Subcutaneous abdominal adipose tissue (tissue), 5 donors: ENCODE results near the gene APOL1.
"Not testable (repeated sequence)": the region's sequence is repeated elsewhere in the genome, so short reads cannot be mapped to it uniquely, and the experiment has no call there.

Experiments
- H3K27ac ChIP-seq: one replicate; pipeline ENCODE4 v1.7.0; 2013; ENCODE audit warnings: low read depth, mild to moderate bottlenecking, inconsistent platforms, low read length, moderate library complexity
- H3K27me3 ChIP-seq, 5 donors: one replicate each; pipeline ENCODE4 v1.7.0; 2013; ENCODE audit warnings: low read length in 5 of 5, inconsistent platforms in 1 of 5; ENCODE audit not compliant: control insufficient read depth in 5 of 5, insufficient read depth in 4 of 5
- H3K36me3 ChIP-seq, 5 donors: one replicate each; pipeline ENCODE4 v1.7.0; 2013; ENCODE audit warnings: low read length in 5 of 5; ENCODE audit not compliant: control insufficient read depth in 5 of 5, insufficient read depth in 5 of 5
- H3K4me1 ChIP-seq, 5 donors: one replicate each; pipeline ENCODE4 v1.7.0; 2013; ENCODE audit warnings: low read length in 5 of 5, mild to moderate bottlenecking in 3 of 5, moderate library complexity in 1 of 5; ENCODE audit not compliant: control insufficient read depth in 5 of 5, insufficient read depth in 5 of 5
- H3K4me3 ChIP-seq, 5 donors: one replicate each; pipeline ENCODE4 v1.7.0; 2013; ENCODE audit warnings: low read length in 5 of 5, low read depth in 1 of 5
- H3K9ac ChIP-seq, 5 donors: one replicate each; pipeline ENCODE4 v1.7.0; 2013; ENCODE audit warnings: low read length in 5 of 5, mild to moderate bottlenecking in 4 of 5, moderate library complexity in 3 of 5
- H3K9me3 ChIP-seq, 5 donors: one replicate each; pipeline ENCODE4 v1.7.0; 2013; ENCODE audit warnings: low read length in 5 of 5; ENCODE audit not compliant: control insufficient read depth in 5 of 5
- donor health status: healthy.
- donor health status: healthy.
- donor health status: healthy.
- donor health status: healthy.
- donor health status: healthy.

Gene APOL1

GRCh38 chr22:36253523-36254490, 874 bp downstream of the APOL1 start:
- Histone ChIP-seq H3K9ac (peak overlapping the region; percentile 19 to 94 (median 53)), H3K4me1 (peaks cover 11 to 60% (median 48%) of the 10 kb centered on the region in 5 donors), H3K4me3 (peak overlapping the region; percentile 55 to 89 (median 77))

GRCh38 chr22:36255572-36255971, 2.6 kb downstream of the APOL1 start:
- Histone ChIP-seq H3K36me3 (peaks cover 0 to 11% (median 0%) of the 10 kb centered on the region in 5 donors), H3K9ac (peak overlapping the region in 1 of 5 donors; percentile 71), H3K4me1 (peaks cover 14 to 73% (median 64%) of the 10 kb centered on the region in 5 donors), H3K27ac (peak overlapping the region; percentile 85), H3K4me3 (peak overlapping the region in 4 of 5 donors; percentile 35 to 88 (median 54))
- H3K27me3 ChIP-seq, H3K9me3 ChIP-seq: not testable (repeated sequence)

More at GRCh38 chr22:36253523-36254490, 874 bp downstream of the APOL1 start:
- peaks cover 0 to 11% (median 0%) of the 10 kb centered on the region in 5 donors for H3K36me3 ChIP-seq
- H3K27ac ChIP-seq = peak overlapping the region; percentile 85
- H3K9me3 ChIP-seq = peaks cover 0 to 5% (median 0%) of the 10 kb centered on the region in 5 donors
- no peaks in the 10 kb centered on the region for H3K27me3 ChIP-seq

GRCh38 chr22:36256478-36256877, 3.5 kb downstream of the APOL1 start:
- no peaks in the 10 kb centered on the region for H3K9me3 ChIP-seq
- H3K27me3 ChIP-seq = no peaks in the 10 kb centered on the region
- peak overlapping the region; percentile 67 for H3K27ac ChIP-seq
- H3K4me1 ChIP-seq = peaks cover 14 to 73% (median 64%) of the 10 kb centered on the region in 5 donors
- no peak overlapping the region for H3K4me3 ChIP-seq
- H3K36me3 ChIP-seq = peaks cover 0 to 18% (median 0%) of the 10 kb centered on the region in 5 donors
- no peak overlapping the region for H3K9ac ChIP-seq

- Histone ChIP-seq H3K9me3 (no peaks in the 10 kb centered on the region), H3K36me3 (peaks cover 0 to 27% (median 5%) of the 10 kb centered on the region in 5 donors), H3K9ac (no peak overlapping the region), H3K4me3 (no peak overlapping the region), H3K27me3 (no peaks in the 10 kb centered on the region), H3K27ac (no peak overlapping the region), H3K4me1 (peaks cover 14 to 72% (median 68%) of the 10 kb centered on the region in 5 donors)
Measured at GRCh38 chr22:36257308-36257707, 4.4 kb downstream of the APOL1 start.

- Histone ChIP-seq H3K4me1 (peaks cover 11 to 69% (median 67%) of the 10 kb centered on the region in 5 donors), H3K9me3 (no peaks in the 10 kb centered on the region), H3K9ac (no peak overlapping the region), H3K36me3 (peaks cover 0 to 34% (median 5%) of the 10 kb centered on the region in 5 donors), H3K27me3 (no peaks in the 10 kb centered on the region), H3K4me3 (no peak overlapping the region), H3K27ac (peak overlapping the region; percentile 74)
Measured at GRCh38 chr22:36257948-36258670, 5.2 kb downstream of the APOL1 start.

- no peaks in the 10 kb centered on the region for H3K9me3 ChIP-seq
- H3K27me3 ChIP-seq = no peaks in the 10 kb centered on the region
- peaks cover 0 to 34% (median 5%) of the 10 kb centered on the region in 5 donors for H3K36me3 ChIP-seq
- peak overlapping the region; percentile 74 for H3K27ac ChIP-seq
- H3K4me3 ChIP-seq = peak overlapping the region in 3 of 5 donors; percentile 11 to 23 (median 22)
- H3K4me1 ChIP-seq = peaks cover 11 to 68% (median 62%) of the 10 kb centered on the region in 5 donors
- peak overlapping the region in 1 of 5 donors; percentile 56 for H3K9ac ChIP-seq
Measured at GRCh38 chr22:36258701-36259614, 6.0 kb downstream of the APOL1 start.

- Histone ChIP-seq H3K4me1 (peaks cover 9 to 62% (median 57%) of the 10 kb centered on the region in 5 donors), H3K4me3 (peak overlapping the region in 2 of 5 donors; percentile 11 to 23), H3K36me3 (peaks cover 0 to 34% (median 5%) of the 10 kb centered on the region in 5 donors), H3K9ac (peak overlapping the region in 1 of 5 donors; percentile 56), H3K27me3 (no peaks in the 10 kb centered on the region), H3K9me3 (no peaks in the 10 kb centered on the region), H3K27ac (peak overlapping the region; percentile 74)
Measured at GRCh38 chr22:36259615-36260300, 6.8 kb downstream of the APOL1 start.

- not testable (repeated sequence) for H3K27ac ChIP-seq, H3K27me3 ChIP-seq, H3K9ac ChIP-seq, H3K9me3 ChIP-seq, H3K4me3 ChIP-seq
- Histone ChIP-seq H3K36me3 (peaks cover 0 to 45% (median 14%) of the 10 kb centered on the region in 5 donors), H3K4me1 (peaks cover 6 to 50% (median 42%) of the 10 kb centered on the region in 5 donors)
Measured at GRCh38 chr22:36261675-36262074, 8.7 kb downstream of the APOL1 start.

GRCh38 chr22:36262307-36262706, 9.4 kb downstream of the APOL1 start:
- not testable (repeated sequence) for H3K9ac ChIP-seq, H3K27me3 ChIP-seq, H3K27ac ChIP-seq, H3K4me3 ChIP-seq, H3K9me3 ChIP-seq
- H3K36me3 ChIP-seq = peaks cover 0 to 48% (median 20%) of the 10 kb centered on the region in 5 donors
- H3K4me1 ChIP-seq = peaks cover 6 to 46% (median 38%) of the 10 kb centered on the region in 5 donors
